ENCODE measurements around the gene DHRS7C. TPM values are rescaled to one million over a fixed set of nuclear protein-coding genes. Genes with fewer than 3 reads are reported as not detected.

Gene DHRS7C
- total and polyA plus RNA-seq, 2 donors (not counting 3 experiments of a cell fraction or from before 2014, with no cell fraction given), result not detected

GRCh38 chr17:9792181-9792840 is 919 bp upstream of the DHRS7C start:
- Histone ChIP-seq H3K4me1 (ENCODE audit: control insufficient read depth, extremely low read depth, insufficient read depth, low read length) (no peaks in the 10 kb centered on the region), H4K20me1 (replicated peaks; ENCODE audit: control insufficient read depth, extremely low read depth, insufficient read depth, low read length) (no peaks in the 10 kb centered on the region), H3K4me2 (ENCODE audit: insufficient read depth, low read length) (no peak overlapping the region), H3K9ac (replicated peaks; ENCODE audit: extremely low read depth, insufficient read depth, low read length) (no peak overlapping the region), H3K79me2 (ENCODE audit: control insufficient read depth, insufficient read depth, low read length) (no peaks in the 10 kb centered on the region), H2AFZ (ENCODE audit: low read depth, low read length) (no peak overlapping the region), H3K9me1 (replicated peaks; ENCODE audit: control insufficient read depth, extremely low read depth, insufficient read depth, low read length) (no peaks in the 10 kb centered on the region), H3K27ac (ENCODE audit: insufficient read depth, low read depth, low read length) (no peak overlapping the region), H3K36me3 (ENCODE audit: control insufficient read depth in 2 of 2, extremely low read depth in 1 of 2, insufficient read depth in 2 of 2, low read length in 2 of 2) (no peaks in the 10 kb centered on the region), H3K9me3 (replicated peaks; ENCODE audit: control insufficient read depth, insufficient read depth, low read length) (no peaks in the 10 kb centered on the region), H3K27me3 (ENCODE audit: control insufficient read depth in 2 of 2, insufficient read depth in 2 of 2, low read length in 2 of 2) (no peaks in the 10 kb centered on the region), H3K4me3 (replicated peaks in 1 of 3; ENCODE audit: insufficient read depth in 1 of 3, low read depth in 1 of 3, low read length in 3 of 3) (no peak overlapping the region)
- CTCF ChIA-PET, result no interaction called here
- FAIRE-seq, result no peak
- DNase-seq (ENCODE audit: low read depth, low spot score), result no peak
- dilution Hi-C loops (cut with MboI; ENCODE audit: extremely low pct_ligation_motif_present, low sequenced_read_pairs), result no loop called here
- BruUV-seq (replicated peaks), result no TSS peak
- intact Hi-C loops (cut with micrococcal nuclease), result no loop called here
- POLR2A ChIA-PET, result no interaction called here
- TF ChIP-seq MAX (IDR thresholded peaks at IDR 0.05; ENCODE audit: insufficient read depth, insufficient read length) (no peak), POLR2AphosphoS5 (IDR thresholded peaks at IDR 0.05; ENCODE audit: insufficient read depth, low read depth, low read length) (no peak), POLR2A (IDR thresholded peaks at IDR 0.05; ENCODE audit: low read depth, low read length) (no peak), GATA2 (IDR thresholded peaks at IDR 0.05; ENCODE audit: insufficient read depth, insufficient read length, low read depth, low read length) (no peak), MYC (IDR thresholded peaks at IDR 0.05; ENCODE audit: low read depth, low read length) (no peak), JUN (IDR thresholded peaks at IDR 0.05; ENCODE audit: borderline replicate concordance, insufficient read depth, insufficient read length, low read depth) (no peak), EZH2 (IDR thresholded peaks at IDR 0.05; ENCODE audit: borderline replicate concordance, low read depth, low read length, severe bottlenecking) (no peak), FOS (IDR thresholded peaks at IDR 0.05; ENCODE audit: borderline replicate concordance, insufficient read depth, low read length) (no peak)
- TF ChIP-seq, protein P1, sequence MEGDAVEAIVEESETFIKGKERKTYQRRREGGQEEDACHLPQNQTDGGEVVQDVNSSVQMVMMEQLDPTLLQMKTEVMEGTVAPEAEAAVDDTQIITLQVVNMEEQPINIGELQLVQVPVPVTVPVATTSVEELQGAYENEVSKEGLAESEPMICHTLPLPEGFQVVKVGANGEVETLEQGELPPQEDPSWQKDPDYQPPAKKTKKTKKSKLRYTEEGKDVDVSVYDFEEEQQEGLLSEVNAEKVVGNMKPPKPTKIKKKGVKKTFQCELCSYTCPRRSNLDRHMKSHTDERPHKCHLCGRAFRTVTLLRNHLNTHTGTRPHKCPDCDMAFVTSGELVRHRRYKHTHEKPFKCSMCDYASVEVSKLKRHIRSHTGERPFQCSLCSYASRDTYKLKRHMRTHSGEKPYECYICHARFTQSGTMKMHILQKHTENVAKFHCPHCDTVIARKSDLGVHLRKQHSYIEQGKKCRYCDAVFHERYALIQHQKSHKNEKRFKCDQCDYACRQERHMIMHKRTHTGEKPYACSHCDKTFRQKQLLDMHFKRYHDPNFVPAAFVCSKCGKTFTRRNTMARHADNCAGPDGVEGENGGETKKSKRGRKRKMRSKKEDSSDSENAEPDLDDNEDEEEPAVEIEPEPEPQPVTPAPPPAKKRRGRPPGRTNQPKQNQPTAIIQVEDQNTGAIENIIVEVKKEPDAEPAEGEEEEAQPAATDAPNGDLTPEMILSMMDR (IDR thresholded peaks at IDR 0.05; ENCODE audit: extremely low read depth in 1 of 2, insufficient read depth in 1 of 2, low read depth in 1 of 2, low read length in 2 of 2), result no peak

All from endothelial cell of umbilical vein (primary cell).